GM10266 (cell line): ENCODE data around the gene KANSL2.
"Not testable (repeated sequence)": the region's sequence is repeated elsewhere in the genome, so short reads cannot be mapped to it uniquely, and the experiment has no call there.

ENCODE experiments used
- DNase-seq: peaks from one replicate; pipeline ENCODE4 v3.0.0; 2012; ENCODE audit errors: extremely low spot score
- CTCF ChIP-seq: IDR thresholded peaks from 2 replicates; pipeline ENCODE4 v1.5.1; 2012; ENCODE audit warnings: mild to moderate bottlenecking, low read depth; ENCODE audit not compliant: control insufficient read depth, insufficient read depth; ENCODE audit errors: missing control alignments

Gene KANSL2

GRCh38 chr12:48690436-48690835 lies 8.4 kb upstream of the KANSL2 start:
- no peak for TF ChIP-seq CTCF
- DNase-seq = no peak

- no peak for TF ChIP-seq CTCF
- no peak for DNase-seq
Observed at GRCh38 chr12:48688836-48689235, 6.8 kb upstream of the KANSL2 start.

- DNase-seq = no peak
- no peak for TF ChIP-seq CTCF
Observed at GRCh38 chr12:48687592-48687991, 5.6 kb upstream of the KANSL2 start.

GRCh38 chr12:48686615-48687334 lies 4.7 kb upstream of the KANSL2 start:
- DNase-seq = no peak
- TF ChIP-seq CTCF = no peak

GRCh38 chr12:48686037-48686595 lies 4.1 kb upstream of the KANSL2 start:
- no peak for TF ChIP-seq CTCF
- no peak for DNase-seq

GRCh38 chr12:48683534-48683933 lies 1.5 kb upstream of the KANSL2 start:
- no peak for DNase-seq
- TF ChIP-seq CTCF = no peak

- no peak for DNase-seq
- no peak for TF ChIP-seq CTCF
Observed at GRCh38 chr12:48682927-48683326, 889 bp upstream of the KANSL2 start.

- DNase-seq = not testable (repeated sequence)
Observed at GRCh38 chr12:48682533-48682905, 481 bp upstream of the KANSL2 start.
